Activated CD4-positive, alpha-beta memory T cell treated with anti-CD3 and anti-CD28 coated beads for 36 hours (primary cell): ENCODE measurements around the gene DMPK. TPM values are rescaled to one million over a fixed set of nuclear protein-coding genes. Genes with fewer than 3 reads are reported as not detected.
A peak's percentile ranks its signal among the peaks of the same experiment; 100 is the strongest.

Experiments used
- CTCF ChIA-PET: fragments of 350-600 bp; sonication (Branson Sonifier 250); formaldehyde crosslinking; loops from one replicate; lab custom pipeline; 2021; ENCODE audit warnings: antibody characterized with exemption, inconsistent platforms; lab: Charles Lee
- POLR2A ChIA-PET: fragments of 350-600 bp; sonication (Branson Sonifier 250); formaldehyde crosslinking; loops from one replicate; lab custom pipeline; 2021; ENCODE audit warnings: antibody characterized with exemption; lab: Charles Lee
- DNase-seq: peaks from one replicate; pipeline ENCODE4 v3.0.0-alpha.2; 2020
- H3K27ac Mint-ChIP-seq: one replicate; pipeline ENCODE4 v1.8.0; 2021; ENCODE audit warnings: mixed read lengths
- H3K27me3 Mint-ChIP-seq: one replicate; pipeline ENCODE4 v1.8.0; 2021; ENCODE audit warnings: mixed read lengths
- H3K36me3 Mint-ChIP-seq: one replicate; pipeline ENCODE4 v1.8.0; 2021; ENCODE audit warnings: mixed read lengths
- H3K4me1 Mint-ChIP-seq: one replicate; pipeline ENCODE4 v1.8.0; 2021; ENCODE audit warnings: low read depth, mixed read lengths
- H3K4me3 Mint-ChIP-seq: one replicate; pipeline ENCODE4 v1.8.0; 2021; ENCODE audit warnings: mild to moderate bottlenecking, mixed read lengths
- H3K9me3 Mint-ChIP-seq: one replicate; pipeline ENCODE4 v1.8.0; 2021; ENCODE audit warnings: mixed read lengths
- intact Hi-C: fragments of 100-400 bp; cut with micrococcal nuclease; formaldehyde crosslinking; loops from one replicate; pipeline ENCODE4 v1.15.1; 2023
- total RNA-seq, 2 experiments: library from RNA; stranded (reverse); gene quantifications; one replicate each; pipeline ENCODE4 v1.2.3, GENCODE V29; 2021

The DMPK gene
- total RNA-seq, 2 experiments from 2014 or later = 10.7 to 11.0 TPM

GRCh38 chr19:45793876-45794275 is 11.6 kb upstream of the DMPK start:
- Mint-ChIP-seq H3K4me3 (peak overlapping the region; percentile 10), H3K36me3 (peaks cover 20% of the 10 kb centered on the region), H3K4me1 (peaks cover 32% of the 10 kb centered on the region), H3K9me3 (no peaks in the 10 kb centered on the region), H3K27me3 (peaks cover 24% of the 10 kb centered on the region), H3K27ac (no peak overlapping the region)
- CTCF ChIA-PET = interaction anchor here (2.0 to 2.4 kb wide), 2 partner anchors 23 to 24 kb away, joined by 6 to 16 read pairs; partner anchors contain the start of gene SIX5
- POLR2A ChIA-PET = no interaction called here
- no peak for DNase-seq
- intact Hi-C loops = loop anchor here (1.0 to 2.0 kb wide), 2 partner anchors 15 to 69 kb away; partner anchors contain the start of gene SYMPK

- ChIA-PET CTCF (interaction anchor here (0.5 to 2.4 kb wide), 4 partner anchors 23 to 1691 kb away, joined by 3 to 16 read pairs (median 4); partner anchors contain the start of genes KPTN and SIX5), POLR2A (interaction anchor here (0.7 to 1.4 kb wide), 4 partner anchors 14 to 70 kb away, joined by 3 read pairs; partner anchors contain the start of gene SIX5)
- DNase-seq = no peak
- H3K27me3 Mint-ChIP-seq = peaks cover 21% of the 10 kb centered on the region
- H3K4me3 Mint-ChIP-seq = peak overlapping the region; percentile 68
- H3K27ac Mint-ChIP-seq = peak overlapping the region; percentile 79
- H3K36me3 Mint-ChIP-seq = peaks cover 27% of the 10 kb centered on the region
- intact Hi-C loops = loop anchor here (1.0 to 2.0 kb wide), 2 partner anchors 14 to 70 kb away; partner anchors contain the start of gene SYMPK
- no peaks in the 10 kb centered on the region for H3K9me3 Mint-ChIP-seq
- H3K4me1 Mint-ChIP-seq = peaks cover 30% of the 10 kb centered on the region
Observed at GRCh38 chr19:45793178-45793564, 10.9 kb upstream of the DMPK start.

GRCh38 chr19:45792470-45793177 is 10.3 kb upstream of the DMPK start, which contains the start of gene DMWD:
TSS of gene DMWD (minus strand) at chr19:45792845. CDS start at chr19:45792756, 89 bp downstream.
- peaks cover 33% of the 10 kb centered on the region for H3K36me3 Mint-ChIP-seq
- H3K27ac Mint-ChIP-seq = peak within 1 kb of the TSS; percentile 79
- no peaks in the 10 kb centered on the region for H3K9me3 Mint-ChIP-seq
- peaks cover 30% of the 10 kb centered on the region for H3K4me1 Mint-ChIP-seq
- peak within 1 kb of the TSS; percentile 94 for H3K4me3 Mint-ChIP-seq
- peaks cover 18% of the 10 kb centered on the region for H3K27me3 Mint-ChIP-seq
- ChIA-PET CTCF (interaction anchor here (0.5 to 2.4 kb wide), 4 partner anchors 23 to 1691 kb away, joined by 3 to 16 read pairs (median 4); partner anchors contain the start of genes KPTN and SIX5), POLR2A (interaction anchor here (0.7 to 1.4 kb wide), 4 partner anchors 13 to 71 kb away, joined by 3 read pairs; partner anchors contain the start of gene SIX5)
- intact Hi-C loops = loop anchor here (1.0 to 2.0 kb wide), 3 partner anchors 13 to 75 kb away; partner anchors contain the start of gene SYMPK
- peak; percentile 100 for DNase-seq

GRCh38 chr19:45791744-45792469 is 9.6 kb upstream of the DMPK start:
- intact Hi-C loops = loop anchor here (1.0 to 2.0 kb wide), 3 partner anchors 22 to 75 kb away; partner anchors contain the start of gene SYMPK
- CTCF ChIA-PET = interaction anchor here (1.0 to 2.4 kb wide), 4 partner anchors 13 to 25 kb away, joined by 3 to 16 read pairs (median 4); partner anchors contain the start of gene SIX5
- H3K27ac Mint-ChIP-seq = peak overlapping the region; percentile 78
- H3K36me3 Mint-ChIP-seq = peaks cover 40% of the 10 kb centered on the region
- H3K27me3 Mint-ChIP-seq = peaks cover 18% of the 10 kb centered on the region
- H3K4me1 Mint-ChIP-seq = peaks cover 30% of the 10 kb centered on the region
- no peaks in the 10 kb centered on the region for H3K9me3 Mint-ChIP-seq
- H3K4me3 Mint-ChIP-seq = peak overlapping the region; percentile 94
- POLR2A ChIA-PET = interaction anchor here (1.1 to 1.4 kb wide), 3 partner anchors 20 to 71 kb away, joined by 3 read pairs; partner anchors contain the start of gene SIX5
- peak; percentile 40 for DNase-seq

- ChIA-PET CTCF (interaction anchor here (0.9 to 1.4 kb wide), 4 partner anchors 8 to 26 kb away, joined by 3 to 5 read pairs (median 4); partner anchors contain the start of gene SIX5), POLR2A (no interaction called here)
- intact Hi-C loops = loop anchor here (1.0 kb wide), 1 partner anchor 21 kb away; no protein-coding TSS in a partner anchor
- peaks cover 47% of the 10 kb centered on the region for H3K36me3 Mint-ChIP-seq
- H3K27me3 Mint-ChIP-seq = peaks cover 16% of the 10 kb centered on the region
- H3K4me1 Mint-ChIP-seq = peaks cover 30% of the 10 kb centered on the region
- peak overlapping the region; percentile 7 for H3K27ac Mint-ChIP-seq
- no peaks in the 10 kb centered on the region for H3K9me3 Mint-ChIP-seq
- DNase-seq = peak; percentile 55
- H3K4me3 Mint-ChIP-seq = peak overlapping the region; percentile 94
Observed at GRCh38 chr19:45790942-45791341, 8.7 kb upstream of the DMPK start.

GRCh38 chr19:45789035-45789786 is 6.9 kb upstream of the DMPK start:
- POLR2A ChIA-PET = no interaction called here
- H3K36me3 Mint-ChIP-seq = peaks cover 47% of the 10 kb centered on the region
- no peaks in the 10 kb centered on the region for H3K9me3 Mint-ChIP-seq
- peaks cover 26% of the 10 kb centered on the region for H3K4me1 Mint-ChIP-seq
- intact Hi-C loops = no loop called here
- H3K4me3 Mint-ChIP-seq = no peak overlapping the region
- DNase-seq = no peak
- CTCF ChIA-PET = interaction anchor here (1.2 to 2.1 kb wide), 3 partner anchors 10 to 28 kb away, joined by 4 to 5 read pairs (median 4); no protein-coding TSS in a partner anchor
- H3K27ac Mint-ChIP-seq = no peak overlapping the region
- H3K27me3 Mint-ChIP-seq = peaks cover 8% of the 10 kb centered on the region

- CTCF ChIA-PET = no interaction called here
- Mint-ChIP-seq H3K4me1 (peaks cover 10% of the 10 kb centered on the region), H3K4me3 (no peak overlapping the region), H3K27me3 (peaks cover 1% of the 10 kb centered on the region), H3K36me3 (peaks cover 44% of the 10 kb centered on the region), H3K9me3 (no peaks in the 10 kb centered on the region), H3K27ac (no peak overlapping the region)
- intact Hi-C loops = no loop called here
- POLR2A ChIA-PET = no interaction called here
- no peak for DNase-seq
Observed at GRCh38 chr19:45786533-45786894, 4.2 kb upstream of the DMPK start.

GRCh38 chr19:45785781-45786532 is 3.7 kb upstream of the DMPK start:
- peaks cover 4% of the 10 kb centered on the region for H3K4me1 Mint-ChIP-seq
- peaks cover 3% of the 10 kb centered on the region for H3K27me3 Mint-ChIP-seq
- peaks cover 42% of the 10 kb centered on the region for H3K36me3 Mint-ChIP-seq
- CTCF ChIA-PET = no interaction called here
- intact Hi-C loops = no loop called here
- H3K27ac Mint-ChIP-seq = no peak overlapping the region
- no peak for DNase-seq
- no peaks in the 10 kb centered on the region for H3K9me3 Mint-ChIP-seq
- POLR2A ChIA-PET = no interaction called here
- no peak overlapping the region for H3K4me3 Mint-ChIP-seq

- POLR2A ChIA-PET = no interaction called here
Observed at GRCh38 chr19:45785097-45785496, 2.8 kb upstream of the DMPK start.

GRCh38 chr19:45784096-45784495 is 1.8 kb upstream of the DMPK start:
- Mint-ChIP-seq H3K9me3 (no peaks in the 10 kb centered on the region), H3K4me1 (peaks cover 9% of the 10 kb centered on the region), H3K36me3 (peaks cover 30% of the 10 kb centered on the region), H3K27ac (no peak overlapping the region), H3K27me3 (peaks cover 14% of the 10 kb centered on the region), H3K4me3 (no peak overlapping the region)
- POLR2A ChIA-PET = no interaction called here
- no peak for DNase-seq
- CTCF ChIA-PET = interaction anchor here (2.8 kb wide), 1 partner anchor 15 kb away, joined by 14 read pairs; no protein-coding TSS in a partner anchor
- intact Hi-C loops = no loop called here

More at GRCh38 chr19:45785097-45785496, 2.8 kb upstream of the DMPK start:
- H3K4me3 Mint-ChIP-seq = no peak overlapping the region
- no peak overlapping the region for H3K27ac Mint-ChIP-seq
- no peaks in the 10 kb centered on the region for H3K4me1 Mint-ChIP-seq
- peaks cover 8% of the 10 kb centered on the region for H3K27me3 Mint-ChIP-seq
- CTCF ChIA-PET = interaction anchor here (1.0 kb wide), 2 partner anchors 10 to 14 kb away, joined by 3 read pairs; no protein-coding TSS in a partner anchor
- H3K36me3 Mint-ChIP-seq = peaks cover 38% of the 10 kb centered on the region
- H3K9me3 Mint-ChIP-seq = no peaks in the 10 kb centered on the region
- intact Hi-C loops = no loop called here
- no peak for DNase-seq
